H1 (cell line): Measurements from ENCODE around the gene VWA1. TPM values are rescaled to one million over a fixed set of nuclear protein-coding genes. Genes with fewer than 3 reads are reported as not detected.
A peak's percentile ranks its signal among the peaks of the same experiment; 100 is the strongest.

ENCODE experiments used
- CTCF ChIA-PET: fragments of 300-600 bp; sonication (Branson Sonifier 250); formaldehyde crosslinking; loops from one replicate; lab custom pipeline; 2021; ENCODE audit not compliant: partially characterized antibody; lab: Charles Lee
- POLR2A ChIA-PET: fragments of 300-600 bp; sonication (Branson Sonifier 250); formaldehyde crosslinking; loops from one replicate; lab custom pipeline; 2021; ENCODE audit warnings: inconsistent platforms; ENCODE audit not compliant: partially characterized antibody; lab: Charles Lee
- DNase-seq, 2 experiments: peaks; one replicate each; pipeline versions ENCODE4 v3.0.0 to v3.0.0-alpha.2; 2010 to 2022; ENCODE audit warnings: low spot score in 2 of 2, low read depth in 1 of 2, mixed read lengths in 1 of 2
- FAIRE-seq: peaks from 2 replicates; lab custom pipeline; 2011; peaks lifted over from hg19 to GRCh38; lab: Jason Lieb, UNC
- H2AFZ ChIP-seq: 2 replicates; pipeline ENCODE4 v1.8.1; 2012; ENCODE audit warnings: low read length, inconsistent platforms
- H2AK5ac ChIP-seq: 2 replicates; pipeline ENCODE4 v1.6.1; 2013; ENCODE audit warnings: low read depth, low read length
- H2BK120ac ChIP-seq: replicated peaks from 2 replicates; pipeline ENCODE3; 2013; ENCODE audit warnings: low read depth, low read length, inconsistent platforms
- H2BK12ac ChIP-seq: 2 replicates; pipeline ENCODE4 v1.6.1; 2013; ENCODE audit warnings: low read depth, low read length
- H2BK15ac ChIP-seq: 2 replicates; pipeline ENCODE4 v1.6.1; 2013; ENCODE audit warnings: low read length
- H2BK20ac ChIP-seq: 2 replicates; pipeline ENCODE4 v1.6.1; 2013; ENCODE audit warnings: low read length
- H2BK5ac ChIP-seq: 2 replicates; pipeline ENCODE4 v1.6.1; 2013; ENCODE audit warnings: low read depth, low read length
- H3K14ac ChIP-seq: 2 replicates; pipeline ENCODE4 v1.6.1; 2013; ENCODE audit warnings: inconsistent platforms; ENCODE audit not compliant: insufficient read length
- H3K18ac ChIP-seq: 2 replicates; pipeline ENCODE4 v1.6.1; 2013; ENCODE audit warnings: low read length; ENCODE audit errors: extremely low read depth
- H3K23ac ChIP-seq: 2 replicates; pipeline ENCODE4 v1.6.1; 2013; ENCODE audit warnings: inconsistent platforms; ENCODE audit not compliant: insufficient read length
- H3K23me2 ChIP-seq: 2 replicates; pipeline ENCODE4 v1.6.1; 2013; ENCODE audit warnings: low read depth, low read length
- H3K27ac ChIP-seq: 2 replicates; pipeline ENCODE4 v1.6.1; 2011; ENCODE audit warnings: low read depth, low read length, inconsistent platforms
- H3K27me3 ChIP-seq, 4 experiments: replicated peaks in 1 of 4; 1 replicate in 1 of 4; 2 replicates in 3 of 4; pipeline versions ENCODE4 v1.6.1 to v1.8.1; 2011 to 2013; ENCODE audit warnings: low read length in 3 of 4, mild to moderate bottlenecking in 3 of 4, inconsistent platforms in 2 of 4, mixed read lengths in 2 of 4, moderate library complexity in 1 of 4; ENCODE audit not compliant: control insufficient read depth in 3 of 4, insufficient read depth in 3 of 4; ENCODE audit errors: extremely low read depth in 1 of 4
- H3K36me3 ChIP-seq, 4 experiments: 2 replicates each; pipeline versions ENCODE4 v1.6.1 to v1.8.1; 2011 to 2013; ENCODE audit warnings: mild to moderate bottlenecking in 4 of 4, low read length in 3 of 4, moderate library complexity in 2 of 4, control low read depth in 1 of 4, inconsistent platforms in 1 of 4; ENCODE audit not compliant: insufficient read depth in 4 of 4, control insufficient read depth in 2 of 4
- H3K4ac ChIP-seq: replicated peaks from 2 replicates; pipeline ENCODE3; 2013; ENCODE audit warnings: low read length, low read depth, mixed read lengths, inconsistent platforms; ENCODE audit not compliant: insufficient read length
- H3K4me1 ChIP-seq, 4 experiments: replicated peaks in 1 of 4; 1 replicate in 1 of 4; 2 replicates in 3 of 4; pipeline versions ENCODE4 v1.6.1 to v1.8.1; 2011 to 2013; ENCODE audit warnings: low read length in 3 of 4, inconsistent platforms in 2 of 4, mixed read lengths in 1 of 4; ENCODE audit not compliant: insufficient read depth in 4 of 4, control insufficient read depth in 3 of 4
- H3K4me2 ChIP-seq, 2 experiments: 2 replicates each; pipeline versions ENCODE4 v1.6.1 to v1.8.1; 2011 to 2013; ENCODE audit warnings: low read depth in 2 of 2, low read length in 2 of 2, control low read depth in 1 of 2, inconsistent platforms in 1 of 2, mild to moderate bottlenecking in 1 of 2; ENCODE audit not compliant: insufficient read depth in 1 of 2
- H3K4me3 ChIP-seq, 4 experiments: fragments of 200-600, 300-600 bp in 1 of 4; sonication (generic), shearing (Covaris generic), sonication (Bioruptor Twin) in 1 of 4; 2 replicates each; pipeline versions ENCODE4 v1.5.1 to v1.8.1; 2011 to 2016; ENCODE audit warnings: low read length in 4 of 4, low read depth in 3 of 4, control low read depth in 2 of 4, inconsistent platforms in 2 of 4, mild to moderate bottlenecking in 2 of 4, mixed read lengths in 1 of 4, moderate library complexity in 1 of 4; ENCODE audit not compliant: insufficient read depth in 2 of 4; ENCODE audit errors: extremely low read depth in 1 of 4
- H3K56ac ChIP-seq: replicated peaks from 2 replicates; pipeline ENCODE3; 2013; ENCODE audit warnings: low read depth, mild to moderate bottlenecking, mixed read lengths, low read length, inconsistent platforms; ENCODE audit not compliant: insufficient read length
- H3K79me1 ChIP-seq: 2 replicates; pipeline ENCODE4 v1.6.1; 2013; ENCODE audit warnings: low read depth, low read length, control low read depth
- H3K79me2 ChIP-seq, 2 experiments: 2 replicates each; pipeline versions ENCODE4 v1.6.1 to v1.8.1; 2012 to 2013; ENCODE audit warnings: low read length in 2 of 2, mild to moderate bottlenecking in 2 of 2, inconsistent platforms in 1 of 2; ENCODE audit not compliant: insufficient read depth in 2 of 2, control insufficient read depth in 1 of 2
- H3K9ac ChIP-seq, 4 experiments: replicated peaks in 1 of 4; 1 replicate in 1 of 4; 2 replicates in 3 of 4; pipeline versions ENCODE4 v1.6.1 to v1.8.1; 2011 to 2013; ENCODE audit warnings: low read depth in 3 of 4, low read length in 3 of 4, control low read depth in 2 of 4, mild to moderate bottlenecking in 2 of 4, moderate library complexity in 2 of 4, inconsistent platforms in 1 of 4; ENCODE audit errors: extremely low read depth in 1 of 4
- H3K9me3 ChIP-seq, 2 experiments: 2 replicates each; pipeline versions ENCODE4 v1.6.1 to v1.8.1; 2012 to 2013; ENCODE audit warnings: mild to moderate bottlenecking in 2 of 2, moderate library complexity in 2 of 2, control low read depth in 1 of 2, inconsistent platforms in 1 of 2, low read depth in 1 of 2, low read length in 1 of 2, mixed read lengths in 1 of 2; ENCODE audit not compliant: insufficient read depth in 2 of 2
- H4K20me1 ChIP-seq, 2 experiments: replicated peaks in 1 of 2; 2 replicates each; pipeline versions ENCODE3 to v1.8.1; 2011 to 2013; ENCODE audit warnings: inconsistent platforms in 2 of 2, low read length in 2 of 2, mild to moderate bottlenecking in 1 of 2; ENCODE audit not compliant: insufficient read depth in 2 of 2, control insufficient read depth in 1 of 2
- H4K5ac ChIP-seq: 2 replicates; pipeline ENCODE4 v1.6.1; 2013; ENCODE audit warnings: low read length, low read depth, mixed read lengths, inconsistent platforms; ENCODE audit not compliant: insufficient read length
- H4K8ac ChIP-seq: 2 replicates; pipeline ENCODE4 v1.8.0; 2013; ENCODE audit warnings: mild to moderate bottlenecking, moderate library complexity, low read length, inconsistent platforms; ENCODE audit not compliant: insufficient read depth; ENCODE audit errors: extremely low read depth
- H4K91ac ChIP-seq: replicated peaks from 2 replicates; pipeline ENCODE3; 2013; ENCODE audit warnings: low read length, mixed read lengths, inconsistent platforms; ENCODE audit not compliant: insufficient read length
- CBX5 ChIP-seq: fragments of 300-800, 300-1000 bp; sonication (generic); IDR thresholded peaks from 2 replicates; pipeline ENCODE4 v1.7.1; 2016; ENCODE audit warnings: antibody characterized with exemption, low read length, low read depth
- JUND ChIP-seq: IDR thresholded peaks from 2 replicates; pipeline ENCODE4 v1.6.1; 2011; ENCODE audit warnings: mild to moderate bottlenecking, improper control_type of control experiment, low read length
- PHF8 ChIP-seq: fragments of 200-600 bp; sonication (generic); conservative IDR thresholded peaks from 2 replicates; pipeline ENCODE4 v1.7.1; 2012; ENCODE audit warnings: low read depth, mild to moderate bottlenecking, inconsistent platforms, low read length, moderate library complexity
- RBBP5 ChIP-seq: IDR thresholded peaks from 2 replicates; pipeline ENCODE4 v1.7.1; 2012; ENCODE audit warnings: low read depth, mild to moderate bottlenecking, inconsistent platforms, low read length, moderate library complexity, borderline replicate concordance
- WGBS, 2 experiments: shearing (Covaris generic) in 1 of 2; methylation state at CpG; one replicate each; pipeline versions ENCODE4 v1.1.6 to v1.1.7; 2013 to 2015; ENCODE audit warnings: low lambda C conversion rate in 2 of 2, mixed read lengths in 2 of 2, inconsistent platforms in 1 of 2, low coverage in 1 of 2, missing lambda C conversion rate in 1 of 2; ENCODE audit not compliant: insufficient replicate concordance in 2 of 2, insufficient coverage in 1 of 2, insufficient read length in 1 of 2; ENCODE audit errors: extremely low coverage in 1 of 2, missing lambda C conversion rate in 1 of 2; 5-methylcytosine and 5-hydroxymethylcytosine counted together
- polyA plus RNA-seq, 7 experiments: library from polyadenylated mRNA; depleted of rRNA in 3 of 7; stranded (reverse) in 5 of 7; unstranded in 2 of 7; fragments of >200 nt in 5 of 7; fragments of 200-250 nt in 2 of 7; gene quantifications; 1 replicate in 5 of 7; 2 replicates in 1 of 7; 4 replicates in 1 of 7; pipeline versions ENCODE4 v1.2.1 to v1.2.3, GENCODE V29; 2011 to 2013; ENCODE audit warnings: missing spikeins in 2 of 7, mixed read lengths in 2 of 7
- total RNA-seq: library from RNA; stranded (reverse); fragmentation: NEBNext Ultra II Directional; extraction: Animal tissue kit (Norgen Biotek cat#: 25700); gene quantifications from 2 replicates; pipeline ENCODE4 v1.2.1, GENCODE V29; 2021

VWA1 gene
- total and polyA plus RNA-seq, 2 of the 8 experiments (the other 6 are each of a cell fraction or from before 2014, with no cell fraction given), result 16.0 to 36.6 TPM

GRCh38 chr1:1425426-1425752 lies 10.1 kb upstream of the VWA1 start:
- Histone ChIP-seq H3K56ac (no peak overlapping the region), H3K23me2 (peaks cover 6% of the 10 kb centered on the region; the same call in 1 of the 2 replicates), H2BK20ac (no peak overlapping the region), H4K20me1 (no peaks in the 10 kb centered on the region), H2BK120ac (peak overlapping the region; percentile 87), H3K4me3 (no peak overlapping the region), H3K18ac (peak overlapping the region; percentile 60; the same call in 1 of the 2 replicates), H2BK15ac (no peak overlapping the region), H3K4me2 (no peak overlapping the region), H3K27ac (no peak overlapping the region), H3K23ac (no peak overlapping the region), H3K27me3 (no peaks in the 10 kb centered on the region; a peak in 1 of 7 replicates), H3K9ac (no peak overlapping the region), H2AFZ (no peak overlapping the region), H3K9me3 (peaks cover 0 to 3% of the 10 kb centered on the region in 2 experiments; a peak in 1 of 4 replicates), H3K14ac (no peak overlapping the region), H4K8ac (peak overlapping the region; percentile 36; the same call in 1 of the 2 replicates), H3K79me2 (no peaks in the 10 kb centered on the region), H3K4ac (no peak overlapping the region), H2BK12ac (peak overlapping the region; percentile 75; the same call in 1 of the 2 replicates), H3K4me1 (peaks cover 0 to 40% (median 29%) of the 10 kb centered on the region in 4 experiments; a peak in 6 of 7 replicates), H4K91ac (no peak overlapping the region), H4K5ac (no peak overlapping the region), H3K79me1 (no peaks in the 10 kb centered on the region), H3K36me3 (no peaks in the 10 kb centered on the region; a peak in 1 of 8 replicates), H2AK5ac (peak overlapping the region; percentile 7; the same call in 1 of the 2 replicates), H2BK5ac (no peak overlapping the region)
- FAIRE-seq, result no peak
- CTCF ChIA-PET, result interaction anchor here (1.3 to 3.4 kb wide), 4 partner anchors 16 to 79 kb away, joined by 3 to 14 read pairs (median 4); no protein-coding TSS in a partner anchor
- TF ChIP-seq JUND (no peak), PHF8 (no peak), RBBP5 (no peak), CBX5 (no peak)
- POLR2A ChIA-PET, result interaction anchor here (1.8 to 22.9 kb wide), 5 partner anchors 7 to 25 kb away, joined by 8 to 515 read pairs (median 13); partner anchors contain the start of genes CCNL2, MRPL20 and VWA1
- WGBS, 2 experiments, result 65% methylated on average over 12 of the region's 12 CpGs; no CpG with 5 or more reads in 1 of the 2 experiments
- no peak for DNase-seq
